ENCODE results near the gene TFAP2B.
A peak's percentile ranks its signal among the peaks of the same experiment; 100 is the strongest.

Gene TFAP2B

DNA sequence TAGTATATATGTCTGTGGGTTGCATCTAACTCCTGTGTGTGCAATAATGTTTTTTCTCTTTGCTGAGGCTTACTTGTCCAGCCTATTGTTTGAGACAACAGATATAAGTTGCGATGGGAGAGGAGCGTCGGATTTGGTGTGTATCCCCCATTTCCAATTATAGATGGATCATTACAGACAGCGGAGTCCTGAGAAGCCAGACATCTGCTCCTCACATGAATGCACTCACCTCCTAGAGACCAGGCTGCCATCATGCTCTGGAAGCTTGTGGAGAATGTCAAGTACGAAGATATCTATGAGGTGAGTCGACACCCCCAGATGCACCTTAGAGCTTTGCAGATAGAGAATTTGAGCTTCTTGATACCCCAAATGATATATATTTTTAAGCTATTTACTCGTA lies at the start of gene TFAP2B:
TSS of gene TFAP2B (plus strand) at position 199 of the 400 bp plus-strand sequence. CDS start at position 220, 21 bp downstream.
- DNase-seq, result no peak

- DNase-seq, result no peak
Observed at GRCh38 chr6:50778696-50779095, 40.0 kb upstream of the TFAP2B start.

- DNase-seq, result no peak
Observed at GRCh38 chr6:50780382-50780781, 38.3 kb upstream of the TFAP2B start.

DNA sequence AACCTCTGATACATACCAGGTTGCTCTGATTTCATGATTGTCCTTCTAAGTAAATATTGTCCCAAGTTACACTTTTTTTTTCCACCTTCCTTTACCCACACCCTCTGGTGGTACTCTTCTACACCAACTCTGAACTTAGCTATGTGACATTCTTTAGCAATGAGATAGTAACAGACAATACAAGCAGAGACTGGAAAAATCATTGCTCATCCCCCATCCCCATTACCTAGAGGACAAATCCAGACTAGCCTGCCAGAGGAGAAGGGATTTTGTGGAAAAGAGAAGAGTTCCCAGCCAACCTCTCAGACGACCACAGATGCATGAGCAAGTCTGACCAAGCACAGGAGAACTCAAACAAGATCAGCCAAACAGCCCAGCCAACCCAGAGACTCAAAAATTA lies 32.8 kb upstream of the TFAP2B start:
- DNase-seq, result no peak

GRCh38 chr6:50791900-50792508 lies 26.7 kb upstream of the TFAP2B start:
- peak; percentile 25 for DNase-seq

DNA sequence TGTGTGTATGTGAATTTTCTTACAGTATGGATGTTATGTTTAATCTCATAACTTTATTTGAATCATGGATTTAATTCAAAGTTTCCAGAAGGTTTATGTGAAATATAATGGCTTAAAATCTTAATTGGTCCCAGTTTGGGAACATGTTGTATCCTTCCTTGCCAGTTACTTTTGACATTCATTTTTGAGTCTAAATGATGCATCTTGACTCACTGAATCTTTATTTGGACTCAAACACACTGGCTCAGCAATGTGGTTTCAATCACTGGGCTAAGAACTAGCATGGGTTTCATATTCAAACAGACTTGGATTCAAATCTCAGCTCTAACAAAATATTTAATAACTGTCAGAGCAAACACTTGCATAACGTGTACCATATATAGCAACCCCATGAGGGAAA lies 25.9 kb upstream of the TFAP2B start:
- no peak for DNase-seq

- DNase-seq, result no peak
Observed at GRCh38 chr6:50795574-50795973, 23.1 kb upstream of the TFAP2B start.

GRCh38 chr6:50804283-50804682 lies 14.4 kb upstream of the TFAP2B start:
- no peak for DNase-seq

- no peak for DNase-seq
Observed at GRCh38 chr6:50807035-50807434, 11.6 kb upstream of the TFAP2B start.

GRCh38 chr6:50815436-50816114 lies 3.1 kb upstream of the TFAP2B start:
- DNase-seq, result peak; percentile 7

GRCh38 chr6:50816115-50816675 lies 2.5 kb upstream of the TFAP2B start:
- DNase-seq, result peak; percentile 57

DNA sequence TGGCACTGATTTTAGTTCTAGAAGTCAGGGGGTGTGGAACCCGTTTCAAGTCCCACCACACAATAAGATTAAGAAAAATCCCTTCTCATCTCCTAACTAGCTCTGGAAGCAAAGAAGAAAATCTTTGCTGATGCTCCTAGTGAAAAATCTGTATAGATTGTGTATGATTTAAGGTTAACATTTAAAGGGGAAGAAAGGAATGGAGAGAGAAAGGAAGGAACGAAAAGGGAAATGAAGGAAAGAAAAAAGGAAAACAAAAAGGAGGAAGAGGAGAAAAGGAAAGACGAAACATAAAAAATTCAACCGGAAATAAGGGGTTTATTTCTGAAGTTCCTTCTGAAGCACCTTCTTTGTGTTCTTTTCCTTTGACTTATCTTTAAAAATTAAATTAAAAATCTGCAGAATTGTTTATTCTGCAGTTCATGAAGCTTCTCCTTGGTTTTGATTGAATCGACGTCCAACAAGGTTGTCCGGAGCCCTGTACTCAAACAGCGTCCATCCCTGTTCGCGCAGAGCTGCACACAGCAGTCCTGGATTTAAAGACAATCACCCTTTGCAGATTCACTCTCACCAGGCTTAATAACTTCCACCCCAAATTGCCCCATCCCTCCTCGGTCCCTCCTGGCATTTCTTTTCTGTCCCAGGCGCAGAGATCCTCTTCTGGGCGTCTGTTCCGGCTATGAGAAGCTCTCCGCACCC lies 1.6 kb upstream of the TFAP2B start:
- no peak for DNase-seq

GRCh38 chr6:50817646-50817950 lies 1.1 kb upstream of the TFAP2B start:
- DNase-seq, result no peak

GRCh38 chr6:50818020-50818419 lies 651 bp upstream of the TFAP2B start:
- no peak for DNase-seq

GRCh38 chr6:50819466-50819903 lies 814 bp downstream of the TFAP2B start:
- no peak for DNase-seq

DNA sequence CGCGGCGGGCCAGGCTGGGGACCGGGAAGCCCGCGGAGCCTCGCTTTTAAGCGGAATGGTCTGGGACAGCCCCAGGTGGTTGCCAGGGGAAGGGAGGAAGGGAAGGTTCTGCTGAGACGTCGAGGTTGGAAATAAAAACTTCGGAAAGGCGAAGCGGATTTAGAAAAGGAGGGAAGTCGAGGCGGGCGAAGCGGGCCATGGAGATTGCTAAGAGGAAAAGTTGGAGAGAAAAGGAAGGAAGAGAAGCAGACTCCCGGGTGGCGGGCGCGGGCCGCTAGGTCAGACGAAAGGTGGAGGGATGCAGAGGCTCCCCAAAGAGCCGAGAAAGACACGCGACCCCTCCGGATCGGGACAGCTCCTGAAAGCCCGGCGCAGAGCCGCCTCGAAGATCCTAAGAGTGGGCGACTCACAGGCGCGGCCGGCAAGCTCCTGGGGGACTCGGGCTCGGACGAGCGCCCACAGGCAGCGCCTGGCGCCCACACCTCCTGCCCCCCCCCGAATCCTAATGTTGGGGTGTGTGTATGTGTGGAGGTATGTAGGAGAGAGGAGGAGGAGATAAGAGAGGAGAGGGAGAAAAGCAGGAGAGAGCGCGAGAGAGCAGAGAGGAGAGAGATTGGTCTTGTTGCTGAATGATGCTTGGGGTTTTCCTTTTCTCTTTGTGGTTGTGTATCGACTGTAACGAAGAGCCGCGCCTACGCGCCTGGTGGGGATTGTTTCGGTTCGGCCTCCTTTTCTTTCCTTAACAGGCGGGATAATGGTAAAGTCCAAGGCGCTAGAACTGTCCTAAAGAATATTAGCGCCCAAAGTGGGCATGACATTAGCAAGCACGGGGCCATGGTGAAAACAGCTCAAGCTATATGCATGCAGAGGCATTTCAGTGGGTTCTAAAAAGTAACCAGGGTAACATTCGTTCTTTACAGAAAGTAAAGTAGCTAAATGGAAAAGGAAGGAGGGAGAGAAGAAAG lies 1.5 kb downstream of the TFAP2B start:
- no peak for DNase-seq

- DNase-seq, result no peak
Observed at GRCh38 chr6:50820869-50821264, 2.2 kb downstream of the TFAP2B start.

GRCh38 chr6:50821441-50822077 lies 2.9 kb downstream of the TFAP2B start:
- DNase-seq, result no peak

- DNase-seq, result no peak
Observed at GRCh38 chr6:50822078-50822476, 3.4 kb downstream of the TFAP2B start.

GRCh38 chr6:50823094-50823920 lies 4.6 kb downstream of the TFAP2B start:
- DNase-seq, result no peak

DNA sequence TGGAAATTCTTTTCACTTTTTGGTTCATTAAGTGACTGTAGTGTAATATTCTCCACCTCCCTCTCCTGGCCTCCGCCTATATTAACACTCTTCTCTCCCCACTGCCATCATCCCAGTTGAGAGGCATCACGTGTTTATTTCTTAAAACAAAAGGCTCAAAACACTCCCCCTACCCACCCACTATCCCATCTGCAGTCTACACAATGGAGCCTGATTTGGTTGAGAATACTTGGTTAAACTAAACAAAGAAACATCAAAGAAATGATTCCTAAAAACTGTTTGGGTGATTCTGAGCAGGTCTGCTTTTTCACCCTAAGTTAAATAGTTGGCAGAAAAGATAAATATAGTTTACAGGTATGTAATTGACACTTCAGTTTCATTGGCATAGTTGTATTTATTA lies 5.9 kb downstream of the TFAP2B start:
- no peak for DNase-seq
